K562 (cell line): Measurements from ENCODE around the gene PODN.

Experiments
- EP300 ChIP-seq: IDR thresholded peaks from 2 replicates; pipeline ENCODE4 v1.6.1; 2012; ENCODE audit warnings: low read length, improper control_type of control experiment
- POLR2A ChIP-seq: fragments of 450-650 bp; conservative IDR thresholded peaks from 2 replicates; pipeline ENCODE4 v1.6.1; 2016
- RAD21 ChIP-seq, 2 experiments: fragments of 250-450 bp in 1 of 2; fragments of 450-650 bp in 1 of 2; sonication (Bioruptor Pico) in 1 of 2; formaldehyde crosslinking in 1 of 2; IDR thresholded peaks in 1 of 2; conservative IDR thresholded peaks in 1 of 2; 2 replicates each; pipeline versions ENCODE4 v1.4.0 to v1.8.0; 2020 to 2022; ENCODE audit warnings: mild to moderate bottlenecking in 2 of 2, moderate library complexity in 1 of 2
- RUNX1 ChIP-seq: sonication (generic); IDR thresholded peaks from 2 replicates; pipeline ENCODE4 v1.6.1; 2016; ENCODE audit warnings: antibody characterized with exemption, low read depth
- ZNF324 ChIP-seq: fragments of 250-450 bp; sonication (Bioruptor Pico); IDR thresholded peaks from 2 replicates; pipeline ENCODE4 v1.4.0; 2020; ENCODE audit warnings: mild to moderate bottlenecking
- TF ChIP-seq, protein P1 (sequence below): sonication (generic); formaldehyde crosslinking; IDR thresholded peaks from 2 replicates; pipeline ENCODE4 v1.8.0; 2022; ENCODE audit warnings: missing genetic modification reagents, mild to moderate bottlenecking, borderline replicate concordance
- TF ChIP-seq, protein P2 (sequence below), 2 experiments: IDR thresholded peaks; 2 replicates each; pipeline ENCODE4 v1.6.1; 2011; ENCODE audit warnings: borderline replicate concordance in 1 of 2, control low read depth in 1 of 2, low read depth in 1 of 2, low read length in 1 of 2, mild to moderate bottlenecking in 1 of 2, mixed read lengths in 1 of 2, moderate library complexity in 1 of 2; ENCODE audit not compliant: insufficient read depth in 1 of 2, insufficient read length in 1 of 2, poor library complexity in 1 of 2, severe bottlenecking in 1 of 2; ENCODE audit errors: extremely low read depth in 1 of 2

DNA sequence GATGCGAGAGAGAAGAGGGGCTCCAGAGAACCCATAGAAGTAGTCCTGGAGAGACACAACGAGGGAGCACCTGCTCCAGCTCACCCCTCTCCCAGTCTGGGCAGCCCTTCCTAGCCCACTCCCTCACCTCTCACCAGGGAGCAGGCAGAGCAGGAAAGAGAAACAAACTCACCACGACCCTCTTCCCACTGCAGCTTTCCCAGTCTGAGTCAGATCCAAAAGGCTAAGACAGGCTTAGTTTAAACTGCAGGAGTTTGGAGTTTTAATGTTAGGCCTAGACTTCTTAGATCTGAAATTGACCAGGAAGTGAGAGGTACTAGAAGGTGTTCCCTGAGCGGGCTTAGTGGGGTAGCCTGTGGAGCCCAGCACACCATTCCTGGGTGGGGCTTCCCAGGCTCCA lies 50.8 kb downstream of the PODN start:
- TF ChIP-seq, protein P1, sequence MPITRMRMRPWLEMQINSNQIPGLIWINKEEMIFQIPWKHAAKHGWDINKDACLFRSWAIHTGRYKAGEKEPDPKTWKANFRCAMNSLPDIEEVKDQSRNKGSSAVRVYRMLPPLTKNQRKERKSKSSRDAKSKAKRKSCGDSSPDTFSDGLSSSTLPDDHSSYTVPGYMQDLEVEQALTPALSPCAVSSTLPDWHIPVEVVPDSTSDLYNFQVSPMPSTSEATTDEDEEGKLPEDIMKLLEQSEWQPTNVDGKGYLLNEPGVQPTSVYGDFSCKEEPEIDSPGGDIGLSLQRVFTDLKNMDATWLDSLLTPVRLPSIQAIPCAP (CRISPR knock-in tag) = no peak
- no peak for TF ChIP-seq EP300
- no peak for TF ChIP-seq ZNF324
- TF ChIP-seq RUNX1 = no peak
- TF ChIP-seq POLR2A = no peak
- TF ChIP-seq, protein P2, sequence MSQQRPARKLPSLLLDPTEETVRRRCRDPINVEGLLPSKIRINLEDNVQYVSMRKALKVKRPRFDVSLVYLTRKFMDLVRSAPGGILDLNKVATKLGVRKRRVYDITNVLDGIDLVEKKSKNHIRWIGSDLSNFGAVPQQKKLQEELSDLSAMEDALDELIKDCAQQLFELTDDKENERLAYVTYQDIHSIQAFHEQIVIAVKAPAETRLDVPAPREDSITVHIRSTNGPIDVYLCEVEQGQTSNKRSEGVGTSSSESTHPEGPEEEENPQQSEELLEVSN (IDR thresholded peaks at IDR 0.05; ENCODE audit: borderline replicate concordance in 1 of 2, extremely low read depth in 1 of 2, insufficient read depth in 1 of 2, insufficient read length in 1 of 2, low read depth in 1 of 2, low read length in 1 of 2, poor library complexity in 1 of 2, severe bottlenecking in 1 of 2) = no peak
- TF ChIP-seq RAD21 (CRISPR knock-in tag; conservative IDR thresholded peaks at IDR 0.05 in 1 of 2, IDR thresholded peaks at IDR 0.05 in 1 of 2) = no peak
